AG10803 (cell line): Measurements from ENCODE around the gene IGDCC3.

ENCODE experiments used
- DNase-seq: peaks from one replicate; pipeline ENCODE4 v3.0.0; 2010; ENCODE audit warnings: low read depth
- H3K4me3 ChIP-seq: 2 replicates; pipeline ENCODE4 v1.5.1; 2011; ENCODE audit warnings: mild to moderate bottlenecking, low read length, control low read depth
- TF ChIP-seq, protein P1 (sequence below): conservative IDR thresholded peaks from 2 replicates; pipeline ENCODE4 v1.5.1; 2011; ENCODE audit warnings: mild to moderate bottlenecking, low read length, control low read depth, inconsistent platforms

IGDCC3 gene

DNA sequence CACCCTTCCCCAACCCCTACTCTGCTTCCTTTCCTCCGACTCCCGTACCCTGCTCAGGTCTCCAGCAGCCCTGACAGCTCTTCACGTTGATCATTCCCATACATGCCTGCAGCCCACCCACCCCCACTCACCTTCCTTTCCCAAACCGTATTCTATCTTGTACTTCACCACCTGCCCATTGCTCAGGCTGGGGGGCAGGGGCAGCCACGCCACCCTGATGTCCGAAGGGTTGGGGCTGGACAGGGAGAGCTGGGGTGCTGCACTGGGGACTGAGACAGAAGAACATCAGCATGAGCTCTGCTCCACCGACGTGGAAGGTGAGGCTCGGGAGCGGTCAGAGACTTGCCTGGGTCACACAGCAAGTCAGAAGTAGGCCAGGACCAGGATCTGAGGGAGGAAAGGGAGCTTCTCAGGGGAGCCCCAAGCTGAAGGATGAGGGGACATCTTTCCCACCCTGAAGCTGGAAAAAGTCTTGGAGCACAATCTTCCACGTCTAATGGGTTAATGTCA, 16.5 kb upstream of the IGDCC3 start:
- TF ChIP-seq, protein P1, sequence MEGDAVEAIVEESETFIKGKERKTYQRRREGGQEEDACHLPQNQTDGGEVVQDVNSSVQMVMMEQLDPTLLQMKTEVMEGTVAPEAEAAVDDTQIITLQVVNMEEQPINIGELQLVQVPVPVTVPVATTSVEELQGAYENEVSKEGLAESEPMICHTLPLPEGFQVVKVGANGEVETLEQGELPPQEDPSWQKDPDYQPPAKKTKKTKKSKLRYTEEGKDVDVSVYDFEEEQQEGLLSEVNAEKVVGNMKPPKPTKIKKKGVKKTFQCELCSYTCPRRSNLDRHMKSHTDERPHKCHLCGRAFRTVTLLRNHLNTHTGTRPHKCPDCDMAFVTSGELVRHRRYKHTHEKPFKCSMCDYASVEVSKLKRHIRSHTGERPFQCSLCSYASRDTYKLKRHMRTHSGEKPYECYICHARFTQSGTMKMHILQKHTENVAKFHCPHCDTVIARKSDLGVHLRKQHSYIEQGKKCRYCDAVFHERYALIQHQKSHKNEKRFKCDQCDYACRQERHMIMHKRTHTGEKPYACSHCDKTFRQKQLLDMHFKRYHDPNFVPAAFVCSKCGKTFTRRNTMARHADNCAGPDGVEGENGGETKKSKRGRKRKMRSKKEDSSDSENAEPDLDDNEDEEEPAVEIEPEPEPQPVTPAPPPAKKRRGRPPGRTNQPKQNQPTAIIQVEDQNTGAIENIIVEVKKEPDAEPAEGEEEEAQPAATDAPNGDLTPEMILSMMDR: no peak
- no peak for DNase-seq
- no peak overlapping the region for H3K4me3 ChIP-seq

DNA sequence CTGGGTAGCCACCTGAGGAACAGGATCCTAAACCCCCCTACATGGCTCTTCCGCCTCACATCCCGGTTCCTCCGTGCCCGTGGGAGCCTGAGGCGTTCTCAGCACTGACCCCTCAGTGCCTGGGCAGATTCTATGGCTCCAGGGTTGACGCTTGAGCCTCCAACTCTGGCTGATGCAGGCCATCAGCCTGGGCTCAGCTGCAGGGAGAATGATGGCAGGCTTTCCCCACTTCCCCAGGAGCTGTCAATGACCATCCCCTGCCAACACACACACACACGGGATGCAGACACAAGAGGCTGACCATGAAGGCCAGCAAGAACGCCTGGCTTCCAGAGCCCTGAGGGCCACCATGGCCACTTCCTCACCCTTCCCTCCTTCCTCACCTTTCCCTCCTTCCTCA, 15.8 kb upstream of the IGDCC3 start:
- H3K4me3 ChIP-seq: no peak overlapping the region
- TF ChIP-seq, protein P1: no peak

DNA sequence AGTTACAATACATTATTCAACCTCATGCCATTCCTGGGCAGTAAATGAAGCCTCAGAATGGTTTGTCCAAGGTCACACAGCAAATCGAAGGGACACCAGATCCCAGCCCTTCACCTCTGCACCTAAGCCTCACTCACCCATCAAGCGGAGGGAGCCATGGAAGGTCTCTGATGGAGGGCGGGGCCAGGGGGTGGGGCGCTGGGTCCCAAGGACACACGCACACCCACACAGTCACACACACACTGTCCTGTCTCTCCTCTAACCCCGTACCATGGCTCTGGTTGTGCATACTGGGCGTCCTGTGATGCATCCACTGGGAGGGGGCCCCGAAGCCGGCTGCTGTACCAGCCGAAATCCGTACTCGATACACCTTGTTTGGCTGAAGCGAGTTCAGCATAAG, 15.3 kb upstream of the IGDCC3 start:
- no peak for DNase-seq
- no peak overlapping the region for H3K4me3 ChIP-seq
- TF ChIP-seq, protein P1: no peak

More for the DNA sequence above, 15.8 kb upstream of the IGDCC3 start:
- no peak for DNase-seq

DNA sequence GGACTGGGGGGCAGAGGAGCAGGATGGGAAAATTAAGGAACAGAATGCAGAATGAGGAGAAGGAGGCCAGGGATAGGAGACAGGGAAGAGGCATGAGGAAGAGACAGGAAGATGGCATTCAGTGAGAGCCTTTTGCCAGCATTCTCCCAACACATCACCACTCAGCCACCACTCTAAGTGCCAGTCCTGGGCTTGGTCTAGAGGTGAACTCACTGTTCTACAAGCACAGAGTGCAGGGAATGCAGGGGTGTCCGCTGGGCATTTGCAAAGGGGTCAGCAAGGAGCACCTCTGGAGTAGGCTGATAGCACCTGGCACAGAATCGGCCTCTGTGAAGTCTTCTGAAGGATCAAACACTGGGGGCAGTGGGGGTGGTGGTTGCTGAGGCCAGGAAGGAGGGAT, 14.6 kb upstream of the IGDCC3 start:
- no peak for DNase-seq
- no peak overlapping the region for H3K4me3 ChIP-seq
- TF ChIP-seq, protein P1: no peak

DNA sequence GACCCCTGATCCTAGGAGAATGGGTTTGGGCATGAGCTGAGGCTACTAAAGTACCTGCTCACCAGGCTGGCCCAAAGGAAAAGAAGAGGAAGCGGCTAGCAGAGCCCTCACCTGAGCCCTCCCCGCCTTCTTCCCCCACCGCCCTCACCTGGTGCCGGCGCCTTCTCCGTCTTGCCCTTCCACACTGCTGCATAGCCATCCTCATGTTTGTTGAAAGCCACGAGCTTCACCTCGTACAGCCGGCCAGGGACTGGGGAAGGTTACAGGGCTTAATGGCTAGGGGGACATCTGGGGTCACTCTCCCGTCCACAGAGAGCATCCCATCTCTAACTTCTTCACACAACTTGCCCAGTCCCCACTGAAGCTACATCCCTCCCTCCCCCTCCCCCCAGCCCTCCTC, 13.9 kb upstream of the IGDCC3 start:
- H3K4me3 ChIP-seq: no peak overlapping the region
- TF ChIP-seq, protein P1: no peak
- no peak for DNase-seq

DNA sequence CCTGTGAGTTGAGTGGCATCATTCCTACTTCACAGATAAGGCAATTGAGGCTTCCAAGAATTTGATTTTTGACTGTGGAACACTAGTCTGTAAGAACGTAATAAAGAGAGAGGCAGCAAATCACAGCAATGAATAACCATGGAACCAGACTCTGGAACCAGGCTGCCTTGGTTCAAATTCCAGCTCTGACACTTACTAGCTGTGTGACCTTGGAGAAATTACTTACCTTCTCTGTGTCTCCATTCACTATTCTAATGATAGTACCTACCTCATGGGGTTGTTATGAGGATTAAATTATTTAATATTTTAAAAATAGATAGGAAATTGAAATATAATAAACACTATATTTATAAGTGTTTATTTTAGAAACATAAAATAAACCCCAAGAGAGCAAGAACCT, 12.6 kb upstream of the IGDCC3 start:
- DNase-seq: no peak
- H3K4me3 ChIP-seq: no peak overlapping the region
- TF ChIP-seq, protein P1: no peak

DNA sequence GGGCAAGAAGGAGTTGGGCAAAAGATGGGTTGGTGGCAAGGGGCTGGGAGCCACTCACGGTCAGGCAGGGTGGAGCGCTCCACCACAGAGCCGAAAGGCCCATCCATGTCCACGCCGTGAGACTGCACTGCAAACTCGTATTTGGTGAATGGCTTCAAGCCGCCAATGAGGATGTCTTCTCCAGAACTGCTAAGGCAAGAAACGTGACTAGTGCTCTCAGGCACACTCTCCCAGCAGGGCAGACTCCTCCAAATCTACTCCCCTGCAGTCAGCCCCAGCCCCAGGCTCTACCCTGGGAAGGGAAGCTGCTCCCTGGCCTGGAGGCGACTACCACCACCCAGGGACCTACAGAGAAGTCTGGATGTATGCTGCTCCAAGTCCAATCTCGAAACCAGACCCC, 11.4 kb upstream of the IGDCC3 start:
- no peak overlapping the region for H3K4me3 ChIP-seq
- TF ChIP-seq, protein P1: no peak
- no peak for DNase-seq
